GM12891 (cell line): Measurements from ENCODE around the gene CREB3L2.

Experiments used
- DNase-seq: peaks from one replicate; pipeline ENCODE4 v3.0.0; 2011; ENCODE audit warnings: low spot score; ENCODE audit not compliant: insufficient read length
- FAIRE-seq: peaks from 2 replicates; lab custom pipeline; 2011; peaks lifted over from hg19 to GRCh38; lab: Jason Lieb, UNC
- PAX5 ChIP-seq: IDR thresholded peaks from 2 replicates; pipeline ENCODE4 v1.6.1; 2011; ENCODE audit warnings: low read length, moderate library complexity, mild to moderate bottlenecking; ENCODE audit not compliant: insufficient read depth, severe bottlenecking
- POLR2A ChIP-seq: IDR thresholded peaks from 2 replicates; pipeline ENCODE4 v1.6.1; 2011; ENCODE audit warnings: low read depth, low read length, control low read depth
- POLR2AphosphoS5 ChIP-seq: IDR thresholded peaks from 2 replicates; pipeline ENCODE4 v1.6.1; 2011; ENCODE audit warnings: low read depth, low read length, control low read depth
- POU2F2 ChIP-seq: IDR thresholded peaks from 2 replicates; pipeline ENCODE4 v1.6.1; 2011; ENCODE audit warnings: low read depth, mild to moderate bottlenecking, control low read depth, low read length, moderate library complexity
- SPI1 ChIP-seq: IDR thresholded peaks from 2 replicates; pipeline ENCODE4 v1.6.1; 2011; ENCODE audit warnings: low read depth, low read length, control low read depth
- TAF1 ChIP-seq: IDR thresholded peaks from 2 replicates; pipeline ENCODE4 v1.6.1; 2011; ENCODE audit warnings: low read depth, low read length, control low read depth

Gene CREB3L2

GRCh38 chr7:138002828-138003189, 923 bp upstream of the CREB3L2 start:
- DNase-seq, result no peak
- TF ChIP-seq POLR2AphosphoS5 (no peak), TAF1 (no peak), SPI1 (no peak), PAX5 (no peak), POLR2A (no peak), POU2F2 (no peak)

GRCh38 chr7:138002096-138002827, 376 bp upstream of the CREB3L2 start:
- FAIRE-seq (peak; percentile 93), DNase-seq (peak; percentile 74)
- TF ChIP-seq POLR2A (no peak), PAX5 (no peak), SPI1 (no peak), TAF1 (no peak)

More at GRCh38 chr7:138002828-138003189, 923 bp upstream of the CREB3L2 start:
- FAIRE-seq, result no peak

- TF ChIP-seq TAF1 (no peak), POU2F2 (no peak), SPI1 (no peak), POLR2A (no peak), PAX5 (no peak), POLR2AphosphoS5 (no peak)
- FAIRE-seq (peak; percentile 62), DNase-seq (no peak)
Observed at GRCh38 chr7:138000081-138000701, 1.7 kb downstream of the CREB3L2 start.

GRCh38 chr7:137999496-138000080, 2.3 kb downstream of the CREB3L2 start:
- DNase-seq (no peak), FAIRE-seq (no peak)
- no peak for TF ChIP-seq SPI1

- FAIRE-seq (no peak), DNase-seq (no peak)
- no peak for TF ChIP-seq POLR2AphosphoS5
- TF ChIP-seq POLR2A, result no peak
- TF ChIP-seq SPI1, result no peak
- TF ChIP-seq POU2F2, result no peak
- TF ChIP-seq PAX5, result no peak
- TF ChIP-seq TAF1, result no peak
Observed at GRCh38 chr7:137998250-137998649, 3.6 kb downstream of the CREB3L2 start.

- FAIRE-seq (no peak), DNase-seq (no peak)
- TF ChIP-seq TAF1 (no peak), SPI1 (peak; percentile 52; the same call in 1 of the 2 replicates)
Observed at GRCh38 chr7:137996871-137997270, 5.0 kb downstream of the CREB3L2 start.

- TF ChIP-seq POU2F2 (no peak), POLR2AphosphoS5 (no peak), PAX5 (no peak), TAF1 (no peak), SPI1 (no peak), POLR2A (no peak)
- FAIRE-seq (no peak), DNase-seq (no peak)
Observed at GRCh38 chr7:137996386-137996851, 5.5 kb downstream of the CREB3L2 start.

GRCh38 chr7:137994216-137994615, 7.7 kb downstream of the CREB3L2 start:
- FAIRE-seq, result no peak
- no peak for DNase-seq
- TF ChIP-seq POLR2A (no peak), TAF1 (no peak), PAX5 (no peak), POLR2AphosphoS5 (no peak), POU2F2 (no peak), SPI1 (no peak)

GRCh38 chr7:137993395-137993743, 8.5 kb downstream of the CREB3L2 start:
- TF ChIP-seq SPI1 (no peak), POLR2A (no peak), POLR2AphosphoS5 (no peak), PAX5 (no peak), TAF1 (no peak), POU2F2 (no peak)
- FAIRE-seq (no peak), DNase-seq (no peak)
